AML-193 (cell line): ENCODE data around the gene ZDHHC14.

ENCODE experiments used
- DNase-seq, 2 experiments: peaks; one replicate each; lab custom pipeline; 2025; lab: John Stamatoyannopoulos, UW

The ZDHHC14 gene

DNA sequence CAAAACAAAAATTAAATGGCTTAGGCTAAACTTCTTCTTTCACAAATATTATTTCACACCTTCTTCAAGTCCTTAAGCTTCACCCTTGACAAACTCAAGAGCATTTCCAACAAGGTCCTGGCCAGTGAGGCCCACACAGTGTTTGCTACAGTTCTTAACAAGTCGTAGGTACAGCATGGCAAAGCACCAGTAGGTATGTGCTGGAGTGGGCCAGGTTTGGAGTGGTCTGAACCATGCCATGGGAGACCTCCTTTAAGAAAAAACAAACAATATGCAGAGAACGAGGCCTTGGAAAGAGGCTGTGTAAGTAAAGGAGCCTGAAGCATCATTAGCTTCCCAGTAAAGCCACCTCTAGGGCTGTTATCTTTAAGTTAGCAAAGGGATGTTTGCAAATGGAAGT is 287.7 kb downstream of the ZDHHC14 start:
- no peak for DNase-seq

- DNase-seq, result no peak
Observed at GRCh38 chr6:157669323-157669722, 288.3 kb downstream of the ZDHHC14 start.

DNA sequence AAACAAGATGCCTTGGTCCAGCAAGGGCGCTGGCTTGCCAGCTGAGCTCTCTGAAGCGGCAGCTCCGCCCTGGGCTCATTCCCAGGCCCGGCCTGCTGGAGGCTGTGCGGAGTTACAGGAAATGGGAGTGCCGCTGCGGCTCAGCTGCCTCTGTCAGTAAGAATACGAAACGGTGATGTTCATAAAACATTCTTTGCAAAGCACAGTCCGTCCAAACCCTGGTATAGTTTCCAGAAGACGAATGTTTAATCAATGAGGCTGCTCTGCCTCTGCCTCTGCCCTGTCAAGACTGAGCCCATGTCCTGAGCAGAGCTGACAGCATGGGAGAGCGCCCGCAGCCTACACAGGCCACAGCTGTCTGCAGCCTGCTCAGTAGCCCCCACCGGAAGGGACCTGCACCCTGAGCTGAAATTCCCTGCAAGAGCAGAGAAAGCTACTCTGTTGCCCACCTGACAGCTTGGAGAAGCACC is 288.8 kb downstream of the ZDHHC14 start:
- no peak for DNase-seq

- peak; percentile 37 to 56 for DNase-seq
Observed at GRCh38 chr6:157670466-157671186, 289.6 kb downstream of the ZDHHC14 start.

GRCh38 chr6:157672726-157673412 is 291.9 kb downstream of the ZDHHC14 start:
- no peak for DNase-seq

DNA sequence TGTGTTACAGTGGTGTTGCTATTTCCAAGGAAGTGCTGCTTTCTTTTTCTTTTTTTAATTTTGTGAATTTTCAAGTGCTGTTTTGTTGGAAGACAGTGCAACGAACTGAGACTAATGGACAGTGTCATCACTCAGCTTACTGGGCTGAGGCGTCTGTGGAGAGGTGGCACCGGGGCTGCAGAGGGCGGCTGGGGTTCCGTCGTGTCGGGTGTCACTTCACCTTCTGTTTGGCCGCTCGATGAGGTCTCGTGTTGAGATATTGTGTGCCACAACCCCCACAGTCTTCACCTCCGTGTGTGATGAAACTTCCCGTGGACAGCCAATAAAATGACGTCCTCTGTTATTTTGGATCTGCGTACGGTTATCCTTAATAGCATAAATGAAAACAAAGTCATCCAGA is 292.6 kb downstream of the ZDHHC14 start:
- no peak for DNase-seq

DNA sequence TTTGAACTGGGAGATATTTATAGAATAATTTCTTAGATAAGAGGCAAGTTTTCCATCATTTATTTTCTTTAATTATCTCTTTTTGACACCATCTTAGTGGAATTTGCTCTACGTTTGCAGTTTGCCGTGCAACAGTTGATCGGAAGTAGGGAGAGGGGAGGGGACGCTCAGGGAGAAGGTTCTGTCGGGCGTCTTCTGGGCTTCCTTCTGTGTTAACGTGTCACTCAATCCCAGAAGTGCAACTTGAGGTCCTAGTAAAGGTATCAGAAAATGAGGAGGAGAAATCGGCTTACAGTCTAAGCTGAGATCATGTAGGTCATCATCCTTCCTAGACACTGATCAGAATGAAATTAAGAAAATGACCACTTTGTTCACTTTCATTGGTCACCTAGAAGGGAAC is 293.1 kb downstream of the ZDHHC14 start:
- DNase-seq, result no peak

DNA sequence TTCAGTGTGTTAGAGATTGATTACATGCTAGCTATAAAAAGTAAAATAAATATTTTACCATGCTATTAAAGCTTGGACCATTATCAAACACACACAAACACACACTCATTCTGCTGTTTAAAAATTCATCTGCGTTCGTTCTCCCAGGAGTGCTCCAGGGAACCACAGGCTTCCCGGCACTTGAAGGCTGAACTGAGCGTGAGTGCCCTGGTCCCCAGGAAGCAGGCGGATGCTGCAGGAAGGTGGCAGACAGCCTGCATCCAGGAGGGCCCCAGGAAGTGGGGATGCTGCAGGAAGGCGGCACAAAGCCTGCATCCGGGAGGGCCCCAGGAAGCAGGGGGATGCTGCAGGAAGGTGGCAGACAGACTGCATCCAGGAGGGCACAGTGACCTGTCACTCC is 294.8 kb downstream of the ZDHHC14 start:
- no peak for DNase-seq

DNA sequence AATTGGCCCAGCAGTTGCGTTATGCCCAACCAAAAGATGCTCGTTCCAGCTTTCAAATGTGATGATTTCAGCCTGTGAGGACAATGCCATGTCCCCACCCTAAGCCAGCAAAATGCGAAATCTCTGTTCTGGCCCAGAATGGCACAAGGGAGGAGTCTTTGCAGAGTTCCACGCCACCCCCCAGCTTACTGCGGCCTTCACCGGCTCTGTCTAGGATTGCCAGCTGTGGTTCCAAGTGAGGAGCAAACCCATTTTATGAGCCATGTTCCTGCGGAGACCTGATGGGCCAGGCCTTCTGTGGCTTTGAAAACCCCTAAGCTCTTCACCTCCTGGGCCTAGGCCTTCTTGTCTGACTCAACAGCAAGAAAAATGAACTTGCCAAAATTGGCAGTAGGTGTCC is 295.3 kb downstream of the ZDHHC14 start:
- DNase-seq, result no peak

GRCh38 chr6:157677235-157677634 is 296.2 kb downstream of the ZDHHC14 start:
- no peak for DNase-seq

GRCh38 chr6:157679605-157680580 is 298.9 kb downstream of the ZDHHC14 start:
- no peak for DNase-seq

DNA sequence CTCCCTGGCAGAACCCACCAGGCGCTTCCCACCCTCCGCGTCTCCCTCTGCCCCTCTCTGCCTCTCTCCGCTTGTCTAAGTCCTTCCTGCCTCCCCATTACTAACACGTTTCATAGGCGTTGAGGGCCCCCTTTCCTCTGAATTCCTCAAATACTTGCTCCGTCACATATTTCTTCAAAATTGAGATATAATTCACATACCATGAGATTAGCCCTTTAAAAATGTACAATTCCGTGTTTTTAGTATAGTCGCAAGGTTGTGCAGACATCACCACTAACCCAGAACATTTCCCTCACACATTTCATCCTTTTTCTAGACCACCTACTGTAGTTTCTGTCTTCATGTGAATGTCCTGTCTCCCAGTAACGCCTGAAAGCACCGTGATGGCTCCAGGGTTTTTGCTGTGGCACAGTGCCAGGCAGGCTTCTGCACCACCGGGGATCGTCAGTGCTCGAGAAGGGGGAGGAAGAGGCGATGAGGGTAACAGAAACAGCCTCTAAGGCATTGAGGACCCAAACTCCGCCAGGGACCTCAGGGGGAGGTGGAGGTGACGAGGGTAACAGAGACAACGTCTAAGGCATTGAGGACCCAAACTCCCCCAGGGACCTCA is 300.2 kb downstream of the ZDHHC14 start:
- no peak for DNase-seq

DNA sequence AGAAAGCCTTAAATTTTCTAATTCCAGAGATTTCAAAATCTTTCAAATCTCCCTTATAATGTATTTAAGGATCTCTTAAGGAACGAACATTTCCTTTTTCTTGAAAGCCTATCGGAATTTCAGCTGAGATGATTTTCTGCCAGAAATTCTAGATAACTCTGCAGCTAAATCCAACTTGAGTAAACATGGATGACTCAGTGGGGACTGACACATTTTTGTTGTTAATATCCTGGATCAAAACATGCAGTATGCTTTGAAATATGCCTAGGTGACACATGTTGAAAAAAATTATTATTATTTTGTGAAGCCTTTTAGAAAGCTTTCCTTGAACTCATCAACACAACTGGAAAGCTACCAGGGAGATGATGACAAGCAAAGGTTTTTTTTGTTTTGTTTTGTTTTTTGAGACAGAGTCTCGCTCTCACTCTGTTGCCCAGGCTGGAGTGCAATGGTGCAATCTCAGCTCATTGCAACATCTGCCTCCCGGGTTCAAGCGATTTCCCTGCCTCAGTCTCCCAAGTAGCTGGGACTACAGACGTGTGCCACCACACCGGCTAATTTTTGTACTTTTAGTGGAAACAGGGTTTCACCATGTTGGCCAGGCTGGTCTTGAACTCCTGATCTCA is 302.0 kb downstream of the ZDHHC14 start:
- no peak for DNase-seq

DNA sequence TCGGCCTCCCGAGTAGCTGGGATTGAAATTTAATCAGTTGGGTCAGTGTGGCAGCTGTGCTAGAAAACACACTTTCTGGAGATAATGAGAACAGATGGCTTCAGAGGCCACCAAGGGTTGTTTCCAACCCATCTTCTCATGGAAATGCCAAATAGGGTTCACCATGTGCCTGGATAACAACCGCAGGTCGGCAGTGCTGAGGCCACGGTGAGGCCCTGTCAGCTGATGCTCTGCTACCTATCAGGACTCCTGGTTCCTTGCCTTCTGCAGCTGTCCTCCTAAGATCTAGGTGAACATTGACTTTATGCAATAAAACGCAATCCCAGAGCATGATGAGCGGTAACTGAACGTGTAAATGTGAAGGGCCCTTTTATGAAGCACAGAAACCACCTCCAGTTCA is 302.7 kb downstream of the ZDHHC14 start:
- no peak for DNase-seq

- no peak for DNase-seq
Observed at GRCh38 chr6:157684620-157685299, 303.8 kb downstream of the ZDHHC14 start.

DNA sequence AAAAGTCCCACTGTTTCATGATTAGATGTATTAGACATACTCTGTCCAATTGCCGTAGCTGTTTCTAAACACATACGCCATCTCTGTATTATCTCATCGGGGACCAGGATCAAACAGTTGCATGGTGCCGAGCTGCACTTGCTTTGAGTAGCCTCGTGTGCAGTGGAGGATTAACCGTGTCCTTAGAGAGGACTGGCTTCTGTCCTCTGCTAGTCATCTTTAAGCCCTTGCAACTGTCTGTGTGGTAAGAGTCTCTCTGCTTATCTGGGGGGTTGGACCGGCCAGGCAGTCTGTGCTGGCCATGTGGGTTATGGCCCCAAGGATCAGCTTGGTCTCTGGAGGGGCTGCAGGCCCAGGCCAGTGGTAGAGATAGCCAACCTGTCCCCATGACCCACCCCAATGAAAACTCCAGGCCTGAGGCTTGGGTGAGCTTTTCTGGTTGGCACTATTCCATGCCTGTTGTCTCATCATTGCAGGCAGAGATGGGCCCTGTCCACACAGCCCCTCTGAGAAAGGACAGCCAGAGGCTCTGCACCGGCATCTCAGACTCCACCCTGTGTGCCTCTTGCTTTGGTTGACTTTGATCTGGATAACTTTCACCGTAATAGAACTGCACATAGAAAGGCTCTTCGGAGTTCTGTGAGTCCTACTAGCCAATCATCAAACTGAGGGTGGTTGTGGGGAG is 304.7 kb downstream of the ZDHHC14 start:
- no peak for DNase-seq

- no peak for DNase-seq
Observed at GRCh38 chr6:157688275-157688959, 307.4 kb downstream of the ZDHHC14 start.

- DNase-seq, result no peak
Observed at GRCh38 chr6:157688960-157689599, 308.1 kb downstream of the ZDHHC14 start.

DNA sequence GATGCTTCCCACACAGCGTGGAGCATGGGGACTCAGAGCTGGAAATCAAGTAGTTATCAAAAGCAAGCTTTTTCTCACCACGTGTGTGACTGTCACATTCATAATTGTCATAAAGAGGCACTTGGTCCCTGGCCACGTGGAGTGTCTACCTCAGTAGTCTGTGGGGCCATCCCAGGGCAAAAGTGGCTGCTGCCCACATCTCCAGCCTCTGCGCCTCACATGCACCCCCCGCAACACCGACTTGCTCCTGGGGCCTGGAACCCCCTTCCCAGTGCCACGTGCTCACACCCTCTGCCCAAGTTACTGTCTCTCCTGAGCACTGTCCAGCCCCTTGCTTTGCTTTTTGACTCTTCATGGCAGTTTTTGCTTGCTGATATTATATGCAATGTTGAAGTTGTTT is 308.9 kb downstream of the ZDHHC14 start:
- DNase-seq, result no peak
